H9 (cell line): ENCODE measurements around the gene TTC31. TPM values are rescaled to one million over a fixed set of nuclear protein-coding genes. Genes with fewer than 3 reads are reported as not detected.

Experiments
- DNase-seq: peaks from one replicate; pipeline ENCODE4 v3.0.0-alpha.2; 2017
- H2AFZ ChIP-seq: one replicate; pipeline ENCODE4 v1.6.1; 2013; ENCODE audit warnings: mild to moderate bottlenecking, low read length, control low read depth, moderate library complexity
- H2AK5ac ChIP-seq: 2 replicates; pipeline ENCODE4 v1.6.1; 2013; ENCODE audit warnings: low read length, control low read depth, mixed read lengths; ENCODE audit not compliant: insufficient read length
- H2BK120ac ChIP-seq: one replicate; pipeline ENCODE4 v1.6.1; 2013; ENCODE audit warnings: low read depth, mild to moderate bottlenecking, low read length, control low read depth, inconsistent platforms; ENCODE audit not compliant: poor library complexity, severe bottlenecking
- H2BK12ac ChIP-seq: 2 replicates; pipeline ENCODE4 v1.6.1; 2013; ENCODE audit warnings: low read length, control low read depth, mixed read lengths, low read depth; ENCODE audit not compliant: insufficient read length
- H2BK15ac ChIP-seq: 2 replicates; pipeline ENCODE4 v1.6.1; 2013; ENCODE audit warnings: low read depth, low read length, control low read depth
- H2BK20ac ChIP-seq: one replicate; pipeline ENCODE4 v1.6.1; 2013; ENCODE audit warnings: low read depth, mild to moderate bottlenecking, low read length, control low read depth, inconsistent platforms; ENCODE audit not compliant: poor library complexity, severe bottlenecking
- H2BK5ac ChIP-seq: 2 replicates; pipeline ENCODE4 v1.6.1; 2013; ENCODE audit warnings: low read length, control low read depth, mixed read lengths; ENCODE audit not compliant: insufficient read length
- H3K14ac ChIP-seq: 2 replicates; pipeline ENCODE4 v1.6.1; 2013; ENCODE audit warnings: low read length, control low read depth; ENCODE audit not compliant: insufficient read depth
- H3K18ac ChIP-seq: 2 replicates; pipeline ENCODE4 v1.6.1; 2013; ENCODE audit warnings: low read depth, mild to moderate bottlenecking, mixed read lengths, low read length, control low read depth; ENCODE audit not compliant: insufficient read length
- H3K23ac ChIP-seq: 2 replicates; pipeline ENCODE4 v1.6.1; 2013; ENCODE audit warnings: low read length, control low read depth, mixed read lengths, low read depth; ENCODE audit not compliant: insufficient read length
- H3K23me2 ChIP-seq: 2 replicates; pipeline ENCODE4 v1.6.1; 2013; ENCODE audit warnings: low read depth, mild to moderate bottlenecking, mixed read lengths, low read length, control low read depth; ENCODE audit not compliant: insufficient read length, poor library complexity, severe bottlenecking
- H3K27ac ChIP-seq: 2 replicates; pipeline ENCODE4 v1.5.1; 2013; ENCODE audit warnings: low read length, control low read depth, mixed read lengths, low read depth; ENCODE audit not compliant: insufficient read length
- H3K27me3 ChIP-seq: 2 replicates; pipeline ENCODE4 v1.6.1; 2013; ENCODE audit warnings: low read length, control low read depth, inconsistent platforms; ENCODE audit not compliant: insufficient read depth
- H3K4ac ChIP-seq: 2 replicates; pipeline ENCODE4 v1.6.1; 2013; ENCODE audit warnings: low read depth, mild to moderate bottlenecking, control low read depth, inconsistent platforms, low read length, moderate library complexity
- H3K4me1 ChIP-seq: 2 replicates; pipeline ENCODE4 v1.6.1; 2013; ENCODE audit warnings: low read length, control low read depth, inconsistent platforms; ENCODE audit not compliant: insufficient read depth
- H3K4me2 ChIP-seq: 2 replicates; pipeline ENCODE4 v1.6.1; 2013; ENCODE audit warnings: low read length, control low read depth, mixed read lengths; ENCODE audit not compliant: insufficient read length, insufficient read depth
- H3K56ac ChIP-seq: 2 replicates; pipeline ENCODE4 v1.6.1; 2013; ENCODE audit warnings: low read depth, mild to moderate bottlenecking, mixed read lengths, low read length, control low read depth; ENCODE audit not compliant: insufficient read length
- H3K79me1 ChIP-seq: 2 replicates; pipeline ENCODE4 v1.6.1; 2013; ENCODE audit warnings: low read depth, mild to moderate bottlenecking, moderate library complexity, low read length, control low read depth, inconsistent platforms; ENCODE audit not compliant: insufficient read depth, poor library complexity, severe bottlenecking
- H3K79me2 ChIP-seq: 2 replicates; pipeline ENCODE4 v1.6.1; 2013; ENCODE audit warnings: low read length, control low read depth, inconsistent platforms; ENCODE audit not compliant: insufficient read depth
- H3K9ac ChIP-seq: 2 replicates; pipeline ENCODE4 v1.6.1; 2013; ENCODE audit warnings: low read length, control low read depth, mixed read lengths; ENCODE audit not compliant: insufficient read length; ENCODE audit errors: extremely low read depth
- H3K9me3 ChIP-seq: one replicate; pipeline ENCODE4 v1.6.1; 2013; ENCODE audit warnings: low read depth, low read length, inconsistent platforms; ENCODE audit not compliant: control insufficient read depth
- H3T11ph ChIP-seq: one replicate; pipeline ENCODE4 v1.6.1; 2013; ENCODE audit warnings: mild to moderate bottlenecking, low read length, control low read depth, inconsistent platforms
- H4K20me1 ChIP-seq: one replicate; pipeline ENCODE4 v1.6.1; 2013; ENCODE audit not compliant: control insufficient read depth, insufficient read length, insufficient read depth
- H4K5ac ChIP-seq: 2 replicates; pipeline ENCODE4 v1.6.1; 2013; ENCODE audit warnings: low read depth, mild to moderate bottlenecking, mixed read lengths, low read length, control low read depth; ENCODE audit not compliant: insufficient read length
- H4K8ac ChIP-seq: replicated peaks from 2 replicates; pipeline ENCODE4 v1.6.1; 2013; ENCODE audit warnings: low read length, control low read depth, mixed read lengths, low read depth; ENCODE audit not compliant: insufficient read length
- H4K91ac ChIP-seq: 2 replicates; pipeline ENCODE4 v1.6.1; 2013; ENCODE audit warnings: low read depth, mild to moderate bottlenecking, moderate library complexity, mixed read lengths, low read length, control low read depth; ENCODE audit not compliant: insufficient read length
- H3K27ac Mint-ChIP-seq, 3 experiments: 2 replicates in 2 of 3; 3 replicates in 1 of 3; pipeline ENCODE4 v1.8.0; 2020 to 2021; ENCODE audit warnings: mixed read lengths in 3 of 3, mild to moderate bottlenecking in 1 of 3, moderate library complexity in 1 of 3
- H3K27me3 Mint-ChIP-seq: 2 replicates; pipeline ENCODE4 v1.8.0; 2021; ENCODE audit warnings: low read depth, mild to moderate bottlenecking, moderate library complexity, mixed read lengths
- H3K36me3 Mint-ChIP-seq, 3 experiments: 2 replicates in 2 of 3; 3 replicates in 1 of 3; pipeline ENCODE4 v1.8.0; 2020 to 2021; ENCODE audit warnings: low read depth in 3 of 3, mixed read lengths in 3 of 3; ENCODE audit not compliant: insufficient read depth in 1 of 3
- H3K4me1 Mint-ChIP-seq, 2 experiments: 2 replicates each; pipeline ENCODE4 v1.8.0; 2020; ENCODE audit warnings: mixed read lengths in 2 of 2
- H3K4me3 Mint-ChIP-seq, 2 experiments: 2 replicates in 1 of 2; 3 replicates in 1 of 2; pipeline ENCODE4 v1.8.0; 2020 to 2021; ENCODE audit warnings: mild to moderate bottlenecking in 2 of 2, mixed read lengths in 2 of 2, moderate library complexity in 1 of 2
- H3K9me3 Mint-ChIP-seq, 2 experiments: 2 replicates in 1 of 2; 3 replicates in 1 of 2; pipeline ENCODE4 v1.8.0; 2020; ENCODE audit warnings: mild to moderate bottlenecking in 2 of 2, mixed read lengths in 2 of 2, moderate library complexity in 1 of 2
- CTCF ChIP-seq: fragments of 200-600 bp; sonication (generic); conservative IDR thresholded peaks from 3 replicates; pipeline ENCODE4 v1.8.0; 2021; ENCODE audit warnings: antibody characterized with exemption, mild to moderate bottlenecking
- WGBS: extraction: QIAGEN DNeasy Blood & Tissue Kit; methylation state at CpG from one replicate; pipeline ENCODE4 v1.1.7; 2013; ENCODE audit warnings: missing lambda C conversion rate, low lambda C conversion rate, mixed read lengths; ENCODE audit not compliant: insufficient read length; ENCODE audit errors: extremely low coverage; 5-methylcytosine and 5-hydroxymethylcytosine counted together
- total RNA-seq: library from RNA; stranded (reverse); gene quantifications from 2 replicates; pipeline ENCODE4 v1.2.1, GENCODE V29; 2021

Gene TTC31
- total RNA-seq, 1 experiment from 2014 or later = 33.3 TPM

GRCh38 chr2:74440378-74441169, 42.3 kb upstream of the TTC31 start:
- Mint-ChIP-seq H3K4me3 (peak overlapping the region; percentile 95 to 99), H3K9me3 (no peaks in the 10 kb centered on the region; a peak in 1 of 5 replicates), H3K36me3 (peaks cover 9 to 23% (median 20%) of the 10 kb centered on the region in 3 experiments), H3K4me1 (peaks cover 31 to 41% of the 10 kb centered on the region in 2 experiments), H3K27ac (peak overlapping the region; percentile 98 to 99 (median 99)), H3K27me3 (peaks cover 17% of the 10 kb centered on the region)
- Histone ChIP-seq H3K27ac (peak overlapping the region; percentile 48), H3K9me3 (no peaks in the 10 kb centered on the region), H3K79me1 (peaks cover 7% of the 10 kb centered on the region), H3K23ac (no peak overlapping the region), H2BK5ac (peak overlapping the region; percentile 38), H4K5ac (no peak overlapping the region), H2AFZ (no peak overlapping the region), H4K8ac (no peak overlapping the region), H3K4me2 (peak overlapping the region; percentile 80), H3K27me3 (no peaks in the 10 kb centered on the region), H2BK120ac (no peak overlapping the region), H3K18ac (peak overlapping the region; percentile 63), H3K9ac (peak overlapping the region; percentile 65), H3K23me2 (peaks cover 11% of the 10 kb centered on the region), H2BK20ac (no peak overlapping the region), H3T11ph (no peak overlapping the region), H3K4me1 (peaks cover 3% of the 10 kb centered on the region; the same call in 1 of the 2 replicates), H3K56ac (no peak overlapping the region), H3K4ac (no peak overlapping the region), H4K20me1 (no peaks in the 10 kb centered on the region), H2BK15ac (no peak overlapping the region), H3K79me2 (peaks cover 18% of the 10 kb centered on the region; the same call in 1 of the 2 replicates), H2AK5ac (no peak overlapping the region), H2BK12ac (no peak overlapping the region), H4K91ac (no peak overlapping the region), H3K14ac (peak overlapping the region; percentile 86)
- no CpG with 5 or more reads among the region's 45 CpGs for WGBS
- peak; percentile 92 for DNase-seq
- TF ChIP-seq CTCF = peak; percentile 26; the same call in 2 of the 3 replicates
